ENCODE measurements around the gene THSD1.
"Not testable (repeated sequence)": the region's sequence is repeated elsewhere in the genome, so short reads cannot be mapped to it uniquely, and the experiment has no call there.

THSD1 gene

DNA sequence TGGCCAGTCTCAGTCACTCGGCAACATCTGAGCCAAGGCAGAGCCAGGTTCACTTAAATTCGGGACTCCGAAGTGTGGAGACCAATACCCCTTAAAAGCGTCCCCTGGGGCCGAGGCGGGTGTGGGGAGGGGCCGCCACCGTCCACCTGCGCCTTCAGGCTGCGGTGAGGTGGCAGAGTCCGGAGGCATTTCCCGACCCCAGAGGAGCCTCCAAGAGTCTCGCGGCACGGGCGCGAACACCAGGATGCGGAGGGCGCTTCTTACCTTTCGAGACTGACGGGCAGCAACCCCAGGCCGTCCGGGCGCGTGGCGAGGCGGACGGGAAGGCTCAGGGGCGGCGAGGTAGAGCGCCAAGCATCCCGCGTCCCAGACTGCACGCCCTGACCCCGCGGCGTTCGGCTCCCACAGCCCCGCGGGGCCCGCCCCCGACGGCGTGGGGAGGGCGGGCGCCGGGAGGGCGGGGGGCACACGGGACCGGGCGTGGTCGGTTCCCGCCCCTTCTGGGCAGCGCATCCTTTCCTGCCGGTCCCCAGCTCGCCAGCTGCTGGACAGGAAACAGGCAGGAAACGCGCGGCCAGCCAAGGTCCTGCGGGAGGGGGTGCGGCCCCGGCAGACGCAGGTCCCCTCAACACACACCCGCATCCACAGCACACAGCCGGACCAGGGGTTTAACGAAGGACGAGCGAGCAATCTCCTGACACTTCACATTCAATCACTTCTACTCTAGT is at the start of gene THSD1:
TSS of gene THSD1 (minus strand) at position 406 of the 728 bp plus-strand sequence. CDS start 3,572 bp downstream, outside the sequence.
- DNase-seq, result no peak

- DNase-seq, result peak; percentile 86
Observed at GRCh38 chr13:52455677-52456041, 49.7 kb upstream of the THSD1 start.

GRCh38 chr13:52454820-52455676 is 49.1 kb upstream of the THSD1 start, which contains the start of gene CKAP2:
TSS of gene CKAP2 (plus strand) at chr13:52455478. CDS start at chr13:52455557, 79 bp downstream.
- peak; percentile 99 for DNase-seq

DNA sequence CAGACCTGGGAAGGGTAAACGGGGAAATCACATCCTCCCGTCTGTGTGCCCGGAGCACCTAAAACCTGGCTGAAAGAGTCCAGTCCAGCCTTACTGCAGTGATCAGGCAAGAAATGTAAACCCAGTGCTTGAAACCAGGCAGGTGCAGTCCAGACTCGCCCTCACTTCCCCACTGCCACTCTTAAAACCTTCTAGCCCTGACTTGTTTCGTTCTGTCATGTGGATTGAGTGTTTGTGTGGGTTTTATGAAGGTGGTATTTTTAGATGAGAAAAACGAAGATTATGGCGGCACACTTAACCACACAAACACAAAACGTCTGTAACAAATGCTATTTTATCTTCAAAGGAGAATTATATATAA is 48.5 kb upstream of the THSD1 start:
- DNase-seq, result peak; percentile 49

DNA sequence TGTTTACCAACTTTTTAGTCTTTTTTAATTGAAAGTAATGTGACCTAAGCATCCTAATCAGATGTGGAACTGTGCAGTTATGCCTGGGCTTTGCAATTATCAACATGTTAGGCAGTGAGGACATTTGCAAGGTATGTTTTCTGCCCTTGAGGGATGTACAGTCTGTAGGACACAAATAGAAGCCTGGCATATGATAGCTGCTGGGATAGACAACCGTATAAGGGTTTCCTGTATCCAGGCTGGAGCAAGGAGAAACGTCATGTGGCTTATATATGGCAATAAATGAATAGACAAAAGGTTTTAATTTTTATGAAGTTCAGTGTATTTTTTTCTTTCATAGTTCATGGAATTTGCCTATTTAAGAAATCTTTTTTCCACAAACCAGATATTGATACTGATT is 46.5 kb upstream of the THSD1 start:
- DNase-seq, result no peak

- DNase-seq, result no peak
Observed at GRCh38 chr13:52451135-52451804, 45.3 kb upstream of the THSD1 start.

- DNase-seq, result no peak
Observed at GRCh38 chr13:52450793-52451116, 44.8 kb upstream of the THSD1 start.

DNA sequence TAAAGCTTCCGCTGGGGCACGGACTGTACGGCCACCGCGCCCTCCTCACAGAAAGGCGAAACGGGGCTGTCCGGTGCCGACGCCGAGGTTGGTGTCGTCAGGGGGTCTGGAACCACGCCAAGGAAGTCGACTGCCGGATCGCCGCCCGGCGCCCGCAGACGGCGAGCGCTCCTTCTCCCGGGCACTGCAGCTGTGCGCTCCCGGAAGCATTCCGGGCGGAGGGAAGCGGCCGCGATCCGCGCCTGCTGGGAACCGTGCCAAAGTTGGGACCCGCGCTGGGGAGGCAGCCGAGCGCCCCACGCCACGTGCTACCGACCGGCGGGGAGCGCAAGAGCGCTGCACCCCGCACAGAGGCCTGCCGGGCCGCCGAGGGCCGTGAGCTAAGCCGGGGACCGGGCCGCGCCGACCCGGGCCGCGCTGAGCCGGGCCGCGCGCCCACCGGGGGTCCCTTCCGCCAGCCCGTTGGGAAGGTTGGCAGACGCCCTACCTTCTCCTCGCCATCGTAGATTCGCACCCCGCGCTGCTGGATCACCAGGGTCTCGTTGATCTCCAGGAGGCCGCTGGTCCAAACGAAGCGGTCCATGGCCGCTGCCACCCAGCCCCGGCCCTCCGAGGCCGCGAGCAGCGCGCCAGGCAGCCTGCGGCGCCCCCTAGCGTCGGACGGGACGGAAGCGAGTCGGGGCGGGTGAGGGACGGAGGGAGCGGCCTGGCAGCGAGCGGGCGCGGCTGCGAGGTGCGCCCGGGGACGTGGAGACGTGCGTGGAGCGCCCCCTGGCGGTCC is 44.2 kb upstream of the THSD1 start, which contains the start of gene VPS36:
TSS of gene VPS36 (minus strand) at position 623 of the 781 bp plus-strand sequence. CDS start at position 583, 40 bp downstream.
- peak; percentile 98 for DNase-seq

DNA sequence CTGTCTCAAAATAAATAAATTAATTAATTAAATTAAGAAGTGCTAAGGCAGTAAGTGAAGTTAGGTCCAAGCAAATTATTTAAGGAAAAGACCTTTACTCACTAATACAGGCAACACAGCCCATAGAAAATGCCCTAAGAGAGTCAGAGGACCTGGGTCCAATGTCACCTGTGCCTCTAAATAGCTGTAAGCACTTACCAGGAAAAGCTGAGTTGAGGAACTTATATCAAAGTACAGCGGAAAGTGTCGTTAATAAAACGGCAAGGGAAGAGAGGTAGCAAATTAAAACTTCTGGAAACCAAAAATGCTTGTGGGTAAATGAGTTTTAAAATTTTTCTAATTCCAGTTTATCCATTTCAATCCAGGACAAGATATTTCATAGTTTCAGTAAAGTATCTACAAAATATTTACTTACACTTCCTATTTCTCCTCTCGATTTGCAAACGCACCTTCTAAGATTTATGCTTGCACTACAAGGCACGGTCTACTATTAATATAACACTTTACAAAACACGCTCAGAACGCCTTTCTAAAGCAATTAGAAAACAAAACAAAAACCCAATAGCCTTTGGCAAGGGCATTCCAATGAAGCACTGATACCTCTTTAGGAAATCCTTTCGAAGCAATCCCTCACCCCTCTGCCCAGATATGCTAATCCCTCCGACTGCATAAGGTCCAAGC is 43.5 kb upstream of the THSD1 start:
- no peak for DNase-seq

DNA sequence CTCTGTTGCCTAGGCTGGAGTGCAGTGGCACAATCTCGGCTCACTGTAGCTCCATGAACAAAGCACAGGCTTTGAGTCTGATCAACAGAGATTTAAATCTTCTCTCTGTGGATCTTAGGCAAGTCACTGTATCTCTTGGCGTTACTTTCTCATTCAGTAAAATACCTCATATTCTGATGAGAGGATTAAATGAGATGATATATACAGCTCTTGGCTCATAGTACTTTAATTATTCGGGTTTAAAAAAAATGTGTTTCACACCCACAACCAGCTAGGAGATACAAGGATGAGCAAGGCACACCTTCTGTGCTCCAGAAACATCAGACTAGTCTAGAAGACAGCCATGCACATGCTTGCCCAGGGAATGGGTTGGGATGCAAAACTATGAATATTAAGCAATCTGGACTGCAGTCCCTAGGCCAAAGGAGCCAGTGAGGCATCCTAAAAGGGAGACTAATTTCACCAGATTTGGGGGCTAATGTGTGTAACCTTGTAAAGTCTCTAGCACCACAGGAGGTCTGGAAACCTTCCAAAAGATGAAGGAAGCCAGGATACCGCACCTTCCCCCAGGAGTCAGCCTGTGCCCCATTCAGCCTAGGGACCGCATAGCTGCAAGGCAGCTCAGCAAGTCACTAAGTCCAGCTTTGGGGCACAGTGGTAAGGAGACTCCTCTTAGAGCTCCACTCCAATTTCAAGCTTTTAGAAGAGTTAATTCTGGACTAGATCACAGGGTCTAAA is 42.0 kb upstream of the THSD1 start:
- DNase-seq, result no peak

GRCh38 chr13:52447354-52447753 is 41.4 kb upstream of the THSD1 start:
- no peak for DNase-seq

GRCh38 chr13:52446265-52446664 is 40.3 kb upstream of the THSD1 start:
- DNase-seq, result no peak

- no peak for DNase-seq
Observed at GRCh38 chr13:52432456-52432855, 26.5 kb upstream of the THSD1 start.

DNA sequence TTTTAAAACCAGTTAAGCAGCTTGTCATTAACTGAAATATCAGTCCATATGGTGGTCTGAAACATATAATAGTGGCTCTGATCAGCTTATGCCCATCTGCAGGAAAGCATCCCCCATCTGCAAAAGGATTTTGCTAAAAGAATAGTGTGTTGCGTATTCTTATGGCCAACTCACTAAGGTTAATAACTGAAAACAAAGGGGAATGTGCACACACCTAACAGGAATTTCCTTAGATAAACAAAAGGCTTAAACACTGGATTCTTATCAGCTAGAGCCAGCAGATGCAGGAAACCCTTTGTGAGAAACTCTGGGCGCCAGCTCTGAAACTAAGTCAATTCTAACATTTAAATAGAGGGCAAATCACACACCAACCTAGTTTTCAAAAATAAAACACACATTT is 22.3 kb upstream of the THSD1 start:
- DNase-seq, result peak; percentile 19

GRCh38 chr13:52421216-52421615 is 15.2 kb upstream of the THSD1 start:
- no peak for DNase-seq

- DNase-seq, result no peak
Observed at GRCh38 chr13:52419080-52419479, 13.1 kb upstream of the THSD1 start.

DNA sequence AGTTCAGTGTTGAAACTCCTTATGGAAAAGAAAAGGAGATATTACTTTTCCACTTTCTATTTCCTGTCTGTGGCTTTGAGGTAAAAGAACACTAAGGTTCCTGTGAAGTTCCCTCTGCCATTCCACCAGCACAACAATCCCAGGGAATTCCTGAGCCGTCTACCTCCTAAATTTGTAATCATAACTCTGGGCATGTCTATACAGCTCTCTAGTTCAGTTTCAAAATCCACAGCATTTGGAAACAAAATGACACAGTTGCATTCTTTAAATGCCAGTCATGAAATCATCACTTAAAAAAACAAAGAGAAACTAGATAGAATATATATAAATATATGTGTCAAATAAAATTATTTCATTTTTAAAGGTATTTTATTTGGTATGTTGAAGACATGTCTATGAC is 9.0 kb upstream of the THSD1 start:
- DNase-seq, result no peak

- DNase-seq, result no peak
Observed at GRCh38 chr13:52414051-52414450, 8.1 kb upstream of the THSD1 start.

DNA sequence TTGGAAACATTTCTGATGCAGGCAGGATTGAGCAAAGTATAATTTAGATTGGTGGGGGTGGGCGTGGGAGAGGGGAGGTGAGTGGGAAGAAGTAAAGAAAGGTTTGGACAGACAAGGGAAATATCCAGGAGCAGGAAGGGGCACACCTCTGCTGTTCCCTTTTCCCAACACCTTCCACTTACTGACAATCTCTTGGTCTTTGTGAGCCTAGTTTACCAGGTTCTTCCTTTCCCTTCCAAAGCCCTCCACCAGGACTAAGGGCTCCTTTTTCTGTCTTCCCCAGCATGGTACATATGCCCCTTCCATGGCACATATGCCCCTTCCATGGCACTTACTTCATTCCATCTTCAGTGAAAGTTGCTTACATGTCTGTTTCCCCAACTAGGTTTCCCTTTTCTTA is 6.2 kb upstream of the THSD1 start:
- DNase-seq, result no peak

- no peak for DNase-seq
Observed at GRCh38 chr13:52411629-52412028, 5.7 kb upstream of the THSD1 start.

GRCh38 chr13:52408071-52408658 is 2.2 kb upstream of the THSD1 start:
- DNase-seq, result not testable (repeated sequence)

Data from GDM1 (cell line).